KMS-11 (cell line): ENCODE data around the gene AMOT.

Experiments
- H2AFZ ChIP-seq: fragments of 200-600 bp; sonication (generic); 2 replicates; pipeline ENCODE4 v1.6.1; 2016; ENCODE audit warnings: antibody characterized with exemption, mixed run types, low read depth
- H3K27ac ChIP-seq: fragments of 200-600 bp; sonication (generic); 2 replicates; pipeline ENCODE4 v1.6.1; 2016; ENCODE audit warnings: mild to moderate bottlenecking, mixed run types
- H3K27me3 ChIP-seq: fragments of 200-600 bp; sonication (generic); 2 replicates; pipeline ENCODE4 v1.6.1; 2017; ENCODE audit warnings: mild to moderate bottlenecking, low read depth, mixed run types, moderate library complexity; ENCODE audit not compliant: insufficient read depth
- H3K36me3 ChIP-seq: fragments of 200-600 bp; sonication (generic); 2 replicates; pipeline ENCODE4 v1.6.1; 2017; ENCODE audit warnings: mild to moderate bottlenecking, mixed run types; ENCODE audit not compliant: insufficient read depth
- H3K4me1 ChIP-seq: fragments of 200-600 bp; sonication (generic); 2 replicates; pipeline ENCODE4 v1.6.1; 2016; ENCODE audit warnings: mild to moderate bottlenecking, low read depth, mixed run types; ENCODE audit not compliant: poor library complexity, severe bottlenecking
- H3K4me2 ChIP-seq: fragments of 200-600 bp; sonication (generic); 2 replicates; pipeline ENCODE4 v1.7.0; 2016; ENCODE audit warnings: mild to moderate bottlenecking, mixed run types
- H3K4me3 ChIP-seq: fragments of 200-600 bp; sonication (generic); IDR thresholded peaks from 2 replicates; pipeline ENCODE4 v1.6.1; 2017; ENCODE audit warnings: low read depth, low read length, mixed read lengths; ENCODE audit not compliant: insufficient read depth
- H3K79me2 ChIP-seq: fragments of 200-600 bp; sonication (generic); 2 replicates; pipeline ENCODE4 v1.6.1; 2016; ENCODE audit warnings: low read depth, mixed run types; ENCODE audit not compliant: insufficient read depth
- H3K9ac ChIP-seq: fragments of 200-600 bp; sonication (generic); 2 replicates; pipeline ENCODE4 v1.6.1; 2016; ENCODE audit warnings: mild to moderate bottlenecking, mixed run types
- H4K20me1 ChIP-seq: fragments of 200-600 bp; sonication (generic); 2 replicates; pipeline ENCODE4 v1.6.1; 2016; ENCODE audit warnings: mild to moderate bottlenecking, mixed run types; ENCODE audit not compliant: insufficient read depth
- TF ChIP-seq, protein P1 (sequence below): fragments of 200-600 bp; sonication (generic); conservative IDR thresholded peaks from 2 replicates; pipeline ENCODE4 v1.6.1; 2017; ENCODE audit warnings: low read depth, mild to moderate bottlenecking, antibody characterized with exemption, low read length, moderate library complexity, mixed read lengths

AMOT gene

DNA sequence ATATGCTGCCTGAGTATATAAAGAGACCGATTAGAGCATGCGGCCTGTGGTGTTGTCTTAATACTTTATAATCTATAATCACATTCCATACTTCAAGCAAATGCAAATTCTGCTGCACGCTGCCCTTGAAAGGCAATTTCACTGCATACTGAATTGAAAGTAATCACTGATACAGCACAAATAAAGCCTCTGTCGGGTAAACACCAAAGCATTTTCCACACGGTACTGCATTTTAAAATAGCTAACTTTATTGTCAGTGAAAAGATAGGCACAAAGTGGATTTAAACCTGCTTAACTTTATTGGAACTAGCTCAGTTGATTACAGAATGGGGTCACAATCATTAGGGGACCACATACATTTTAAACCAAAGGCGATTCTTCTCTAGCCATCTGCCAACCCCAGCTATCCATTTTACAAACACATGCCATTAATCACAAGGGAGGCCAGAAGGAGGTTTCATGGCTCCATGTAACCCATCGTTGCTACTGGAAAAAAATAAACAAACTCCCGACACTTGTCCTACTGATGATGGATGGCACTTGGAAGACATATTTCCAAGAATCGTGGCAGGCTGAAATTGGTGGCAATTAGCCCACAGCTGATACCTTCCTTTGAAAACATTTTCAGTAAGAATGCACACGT is 65.9 kb downstream of the AMOT start:
- Histone ChIP-seq H4K20me1 (no peaks in the 10 kb centered on the region), H3K9ac (no peak overlapping the region), H3K36me3 (no peaks in the 10 kb centered on the region), H3K4me1 (no peaks in the 10 kb centered on the region), H2AFZ (no peak overlapping the region), H3K4me3 (no peak overlapping the region), H3K79me2 (no peaks in the 10 kb centered on the region), H3K27me3 (no peaks in the 10 kb centered on the region), H3K4me2 (no peak overlapping the region), H3K27ac (no peak overlapping the region)
- TF ChIP-seq, protein P1, sequence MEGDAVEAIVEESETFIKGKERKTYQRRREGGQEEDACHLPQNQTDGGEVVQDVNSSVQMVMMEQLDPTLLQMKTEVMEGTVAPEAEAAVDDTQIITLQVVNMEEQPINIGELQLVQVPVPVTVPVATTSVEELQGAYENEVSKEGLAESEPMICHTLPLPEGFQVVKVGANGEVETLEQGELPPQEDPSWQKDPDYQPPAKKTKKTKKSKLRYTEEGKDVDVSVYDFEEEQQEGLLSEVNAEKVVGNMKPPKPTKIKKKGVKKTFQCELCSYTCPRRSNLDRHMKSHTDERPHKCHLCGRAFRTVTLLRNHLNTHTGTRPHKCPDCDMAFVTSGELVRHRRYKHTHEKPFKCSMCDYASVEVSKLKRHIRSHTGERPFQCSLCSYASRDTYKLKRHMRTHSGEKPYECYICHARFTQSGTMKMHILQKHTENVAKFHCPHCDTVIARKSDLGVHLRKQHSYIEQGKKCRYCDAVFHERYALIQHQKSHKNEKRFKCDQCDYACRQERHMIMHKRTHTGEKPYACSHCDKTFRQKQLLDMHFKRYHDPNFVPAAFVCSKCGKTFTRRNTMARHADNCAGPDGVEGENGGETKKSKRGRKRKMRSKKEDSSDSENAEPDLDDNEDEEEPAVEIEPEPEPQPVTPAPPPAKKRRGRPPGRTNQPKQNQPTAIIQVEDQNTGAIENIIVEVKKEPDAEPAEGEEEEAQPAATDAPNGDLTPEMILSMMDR = no peak

GRCh38 chrX:112774142-112774541 is 66.5 kb downstream of the AMOT start:
- Histone ChIP-seq H3K36me3 (no peaks in the 10 kb centered on the region), H4K20me1 (no peaks in the 10 kb centered on the region), H2AFZ (no peak overlapping the region), H3K4me2 (no peak overlapping the region), H3K79me2 (no peaks in the 10 kb centered on the region), H3K27ac (no peak overlapping the region), H3K9ac (no peak overlapping the region), H3K4me1 (no peaks in the 10 kb centered on the region), H3K4me3 (no peak overlapping the region), H3K27me3 (no peaks in the 10 kb centered on the region)
- TF ChIP-seq, protein P1 = no peak

DNA sequence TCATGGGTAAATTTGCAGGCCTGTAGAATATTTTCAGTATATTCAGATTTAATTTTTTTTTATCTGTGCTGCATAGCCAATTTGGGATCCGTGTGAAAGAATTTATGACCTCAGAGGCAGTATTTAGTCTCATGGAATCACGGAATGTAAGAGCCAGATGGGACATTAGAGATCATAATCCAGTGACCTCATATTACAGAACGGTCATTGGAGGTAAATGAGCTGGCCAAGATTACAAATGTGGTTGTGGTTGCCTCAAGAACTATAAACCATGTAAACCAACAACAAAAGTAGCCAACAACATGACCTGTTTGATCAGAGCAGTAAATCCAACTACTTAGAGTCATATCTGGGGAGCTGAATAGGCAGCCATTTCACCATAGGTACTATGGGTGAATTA is 71.6 kb downstream of the AMOT start:
- no peak overlapping the region for H3K4me3 ChIP-seq
- TF ChIP-seq, protein P1 = no peak
- H4K20me1 ChIP-seq = no peaks in the 10 kb centered on the region
- H2AFZ ChIP-seq = no peak overlapping the region
- H3K9ac ChIP-seq = no peak overlapping the region
- H3K27me3 ChIP-seq = no peaks in the 10 kb centered on the region
- H3K4me1 ChIP-seq = no peaks in the 10 kb centered on the region
- H3K27ac ChIP-seq = no peak overlapping the region
- H3K36me3 ChIP-seq = no peaks in the 10 kb centered on the region
- H3K79me2 ChIP-seq = no peaks in the 10 kb centered on the region
- no peak overlapping the region for H3K4me2 ChIP-seq

GRCh38 chrX:112768563-112768962 is 72.1 kb downstream of the AMOT start:
- Histone ChIP-seq H3K4me1 (no peaks in the 10 kb centered on the region), H3K27ac (no peak overlapping the region), H4K20me1 (no peaks in the 10 kb centered on the region), H3K79me2 (no peaks in the 10 kb centered on the region), H3K36me3 (no peaks in the 10 kb centered on the region), H3K4me2 (no peak overlapping the region), H3K4me3 (no peak overlapping the region), H3K9ac (no peak overlapping the region), H3K27me3 (no peaks in the 10 kb centered on the region), H2AFZ (no peak overlapping the region)
- TF ChIP-seq, protein P1 = no peak
